ENCODE data around the gene SNCA.

The SNCA gene

DNA sequence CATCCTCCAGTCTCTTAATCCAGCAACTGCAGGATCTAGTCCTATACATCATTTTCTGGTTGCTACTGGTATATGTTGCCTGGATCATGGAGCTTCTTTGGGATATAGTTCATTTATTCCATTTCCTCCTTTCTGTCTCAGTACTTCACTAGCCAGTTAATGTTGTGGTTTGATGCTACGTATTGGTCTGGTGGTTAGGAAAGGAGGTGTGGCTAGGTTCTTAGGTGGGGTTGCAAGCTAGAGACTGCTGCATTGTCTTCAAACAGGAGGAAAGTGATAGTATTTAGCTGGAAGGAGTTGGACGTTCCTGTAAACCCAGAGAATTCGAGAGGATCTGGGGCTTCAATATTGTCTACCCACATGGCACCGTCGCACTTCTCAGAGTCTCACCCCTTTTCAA, 129.5 kb downstream of the SNCA start:
- TF ChIP-seq CTCF (conservative IDR thresholded peaks at IDR 0.05; ENCODE audit: low read depth): no peak
- CTCF ChIA-PET: no interaction called here
- DNase-seq (ENCODE audit: low spot score): no peak
- no peak overlapping the region for H3K27ac ChIP-seq
- POLR2A ChIA-PET (ENCODE audit: low non-redundant PET): no interaction called here

GRCh38 chr4:89704651-89705395, 132.1 kb downstream of the SNCA start:
- H3K27ac ChIP-seq: no peak overlapping the region
- CTCF ChIA-PET: no interaction called here
- TF ChIP-seq CTCF (conservative IDR thresholded peaks at IDR 0.05; ENCODE audit: low read depth): no peak
- POLR2A ChIA-PET (ENCODE audit: low non-redundant PET): no interaction called here
- no peak for DNase-seq (ENCODE audit: low spot score)

DNA sequence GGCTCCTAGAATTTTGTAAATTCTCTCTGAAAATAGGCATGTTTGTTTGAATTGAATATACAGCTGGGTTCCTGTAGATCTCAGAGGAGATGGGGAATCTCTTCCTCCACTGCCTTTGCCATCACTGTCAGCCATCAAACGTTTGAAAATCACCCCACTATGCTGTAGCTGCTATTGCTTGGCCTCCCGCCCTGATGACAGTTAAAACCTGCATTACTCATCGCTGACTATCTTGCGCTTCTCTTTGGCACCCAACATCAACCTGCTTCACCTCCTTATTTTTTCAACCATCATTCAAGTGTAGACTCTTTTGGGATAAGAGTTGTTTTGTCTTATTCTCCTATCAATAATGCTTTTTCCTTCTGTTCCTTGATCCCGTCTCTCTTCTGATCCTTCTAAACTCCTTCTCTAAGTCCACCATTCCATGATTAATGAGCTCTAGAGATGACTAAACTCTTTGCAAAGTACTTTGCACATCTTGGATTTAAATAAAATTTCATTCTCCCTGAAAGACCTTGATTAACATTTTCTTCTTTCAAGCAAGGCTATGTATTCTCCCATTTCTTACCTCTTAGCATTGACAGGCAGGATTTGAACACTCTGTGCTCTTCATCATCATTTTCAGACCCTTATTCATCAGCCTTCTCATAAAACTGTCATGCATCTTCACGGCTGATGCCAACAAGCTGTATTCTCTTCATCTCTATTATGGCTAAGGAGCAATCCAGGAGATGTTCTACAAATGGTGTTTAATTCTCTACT, 133.0 kb downstream of the SNCA start:
- no peak for DNase-seq (ENCODE audit: low spot score)
- CTCF ChIA-PET: no interaction called here
- H3K27ac ChIP-seq: no peak overlapping the region
- POLR2A ChIA-PET (ENCODE audit: low non-redundant PET): no interaction called here
- no peak for TF ChIP-seq CTCF (conservative IDR thresholded peaks at IDR 0.05; ENCODE audit: low read depth)

- POLR2A ChIA-PET (ENCODE audit: low non-redundant PET): no interaction called here
- DNase-seq (ENCODE audit: low spot score): no peak
- no peak overlapping the region for H3K27ac ChIP-seq
- no peak for TF ChIP-seq CTCF (conservative IDR thresholded peaks at IDR 0.05; ENCODE audit: low read depth)
- CTCF ChIA-PET: interaction anchor here (0.6 kb wide), 1 partner anchor 20 kb away, joined by 4 read pairs; no protein-coding TSS in a partner anchor
Measured at GRCh38 chr4:89700766-89701423, 136.1 kb downstream of the SNCA start.

GRCh38 chr4:89685690-89686089, 151.3 kb downstream of the SNCA start:
- ChIA-PET POLR2A (ENCODE audit: low non-redundant PET) (no interaction called here), CTCF (interaction anchor here (0.9 kb wide), 1 partner anchor 45 kb away, joined by 3 read pairs; no protein-coding TSS in a partner anchor)
- H3K27ac ChIP-seq: no peak overlapping the region
- TF ChIP-seq CTCF (conservative IDR thresholded peaks at IDR 0.05; ENCODE audit: low read depth): no peak
- DNase-seq (ENCODE audit: low spot score): no peak

DNA sequence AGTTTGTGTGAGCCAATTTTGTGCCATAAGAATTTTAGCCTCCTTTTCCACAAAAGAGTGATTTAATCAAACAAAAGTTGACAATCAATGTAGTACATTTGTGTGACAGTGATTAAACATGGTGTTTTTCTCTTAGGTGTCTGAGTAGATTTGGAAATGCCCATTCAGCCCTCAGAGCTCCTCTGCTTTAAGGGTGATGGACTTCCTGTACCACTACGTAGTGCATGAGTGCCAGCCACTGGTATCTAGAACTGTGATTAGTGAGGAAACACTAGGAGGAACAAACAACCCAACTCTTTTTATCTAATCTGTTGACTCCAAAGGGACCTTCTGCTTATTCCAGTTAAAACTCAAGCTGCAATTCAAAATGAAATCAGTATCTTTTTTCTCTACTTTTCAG, 151.7 kb downstream of the SNCA start:
- CTCF ChIA-PET: no interaction called here

More for the DNA sequence above, 151.7 kb downstream of the SNCA start:
- no peak for TF ChIP-seq CTCF (conservative IDR thresholded peaks at IDR 0.05; ENCODE audit: low read depth)
- no peak overlapping the region for H3K27ac ChIP-seq
- DNase-seq (ENCODE audit: low spot score): no peak
- POLR2A ChIA-PET (ENCODE audit: low non-redundant PET): no interaction called here
